Trophoblast cell (in vitro differentiated cells and primary cell): Measurements from ENCODE around the gene TNRC6C.

ENCODE experiments used
- DNase-seq, 2 donors: peaks; one replicate each; pipeline ENCODE4 v3.0.0-alpha.2; 2016
- H2AFZ ChIP-seq: 2 replicates; pipeline ENCODE4 v1.6.1; 2013; ENCODE audit warnings: low read length, moderate library complexity, mild to moderate bottlenecking; ENCODE audit not compliant: insufficient read depth, poor library complexity
- H2AK5ac ChIP-seq: 2 replicates; pipeline ENCODE4 v1.6.1; 2013; ENCODE audit warnings: mild to moderate bottlenecking, low read length
- H2BK120ac ChIP-seq: 2 replicates; pipeline ENCODE4 v1.6.1; 2013; ENCODE audit warnings: low read length, mild to moderate bottlenecking, moderate library complexity; ENCODE audit not compliant: insufficient read depth, poor library complexity
- H2BK12ac ChIP-seq: 2 replicates; pipeline ENCODE4 v1.6.1; 2013; ENCODE audit warnings: mild to moderate bottlenecking, low read length, moderate library complexity
- H2BK5ac ChIP-seq: 2 replicates; pipeline ENCODE4 v1.6.1; 2013; ENCODE audit warnings: low read length, low read depth, moderate library complexity, mild to moderate bottlenecking; ENCODE audit not compliant: poor library complexity
- H3K14ac ChIP-seq: 2 replicates; pipeline ENCODE4 v1.6.1; 2013; ENCODE audit warnings: mild to moderate bottlenecking, low read length
- H3K18ac ChIP-seq: 2 replicates; pipeline ENCODE4 v1.6.1; 2013; ENCODE audit warnings: mild to moderate bottlenecking, low read length
- H3K23ac ChIP-seq: 2 replicates; pipeline ENCODE4 v1.6.1; 2013; ENCODE audit warnings: low read length
- H3K27ac ChIP-seq: 2 replicates; pipeline ENCODE4 v1.5.1; 2013; ENCODE audit warnings: low read depth, mild to moderate bottlenecking, inconsistent platforms, low read length, moderate library complexity
- H3K27me3 ChIP-seq: 2 replicates; pipeline ENCODE4 v1.6.1; 2013; ENCODE audit warnings: inconsistent platforms, mild to moderate bottlenecking, low read length, moderate library complexity; ENCODE audit not compliant: insufficient read depth
- H3K36me3 ChIP-seq, 2 experiments: 1 replicate in 1 of 2; 2 replicates in 1 of 2; pipeline ENCODE4 v1.6.1; 2013; ENCODE audit warnings: low read length in 2 of 2, mild to moderate bottlenecking in 2 of 2, moderate library complexity in 1 of 2; ENCODE audit not compliant: insufficient read depth in 2 of 2, control insufficient read depth in 1 of 2
- H3K4ac ChIP-seq: 2 replicates; pipeline ENCODE4 v1.6.1; 2013; ENCODE audit warnings: low read depth, mild to moderate bottlenecking, low read length, moderate library complexity
- H3K4me1 ChIP-seq, 2 experiments: 1 replicate in 1 of 2; 2 replicates in 1 of 2; pipeline ENCODE4 v1.6.1; 2013; ENCODE audit warnings: low read length in 2 of 2, mild to moderate bottlenecking in 2 of 2, moderate library complexity in 1 of 2; ENCODE audit not compliant: insufficient read depth in 2 of 2, control insufficient read depth in 1 of 2
- H3K4me2 ChIP-seq: 2 replicates; pipeline ENCODE4 v1.6.1; 2013; ENCODE audit warnings: inconsistent platforms, mild to moderate bottlenecking, low read length, moderate library complexity
- H3K4me3 ChIP-seq: 2 replicates; pipeline ENCODE4 v1.5.1; 2013; ENCODE audit warnings: mild to moderate bottlenecking, low read depth, low read length, inconsistent platforms
- H3K79me1 ChIP-seq: one replicate; pipeline ENCODE4 v1.6.1; 2013; ENCODE audit warnings: low read length
- H3K79me2 ChIP-seq: 2 replicates; pipeline ENCODE4 v1.6.1; 2013; ENCODE audit warnings: low read length, mild to moderate bottlenecking; ENCODE audit not compliant: control insufficient read depth, insufficient read depth, poor library complexity
- H3K9ac ChIP-seq: 2 replicates; pipeline ENCODE4 v1.6.1; 2013; ENCODE audit warnings: mild to moderate bottlenecking, low read length
- H3K9me3 ChIP-seq: 2 replicates; pipeline ENCODE4 v1.6.1; 2013; ENCODE audit warnings: low read depth, mild to moderate bottlenecking, control low read depth, inconsistent platforms, low read length; ENCODE audit not compliant: insufficient read depth
- H4K12ac ChIP-seq: 2 replicates; pipeline ENCODE4 v1.6.1; 2013; ENCODE audit warnings: low read depth, mild to moderate bottlenecking, low read length, moderate library complexity
- H4K8ac ChIP-seq: 2 replicates; pipeline ENCODE4 v1.6.1; 2013; ENCODE audit warnings: low read depth, mild to moderate bottlenecking, low read length, moderate library complexity
- H4K91ac ChIP-seq: one replicate; pipeline ENCODE4 v1.6.1; 2013; ENCODE audit warnings: low read depth, mild to moderate bottlenecking, low read length, moderate library complexity
- WGBS: extraction: QIAGEN DNeasy Blood & Tissue Kit; methylation state at CpG from one replicate; pipeline ENCODE4 v1.1.7; 2013; ENCODE audit warnings: missing lambda C conversion rate; ENCODE audit not compliant: insufficient read length, insufficient coverage; ENCODE audit errors: extremely low coverage; 5-methylcytosine and 5-hydroxymethylcytosine counted together

TNRC6C gene

DNA sequence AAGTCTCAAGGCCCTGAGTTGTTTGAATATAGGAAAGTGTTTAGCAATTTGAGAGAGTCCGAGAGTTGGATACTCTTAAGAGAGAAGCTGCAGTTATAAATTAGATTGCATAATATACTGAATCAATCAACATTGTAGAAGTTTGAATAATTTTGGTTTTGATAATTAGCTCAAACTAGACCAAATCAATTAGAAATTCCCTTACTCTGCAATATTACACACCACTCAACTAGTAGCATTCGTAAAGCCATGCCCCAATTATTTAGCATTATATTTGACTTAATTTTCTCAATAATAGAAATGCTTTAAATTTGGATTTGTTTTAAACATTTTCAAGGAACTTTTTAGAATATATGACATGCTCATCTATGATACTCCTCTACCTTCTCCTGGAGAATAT lies 49.1 kb downstream of the TNRC6C start:
- no peak overlapping the region for H2BK120ac ChIP-seq
- H3K4me1 ChIP-seq = no peaks in the 10 kb centered on the region
- no peak overlapping the region for H2BK5ac ChIP-seq
- no peak overlapping the region for H3K9ac ChIP-seq
- no peak overlapping the region for H3K23ac ChIP-seq
- no peak overlapping the region for H2AK5ac ChIP-seq
- no peak overlapping the region for H4K8ac ChIP-seq
- H3K27ac ChIP-seq = no peak overlapping the region
- no peaks in the 10 kb centered on the region for H3K79me1 ChIP-seq
- no peak overlapping the region for H3K4ac ChIP-seq
- H3K27me3 ChIP-seq = no peaks in the 10 kb centered on the region
- H3K14ac ChIP-seq = no peak overlapping the region
- no CpG with 5 or more reads among the region's 2 CpGs for WGBS
- H3K79me2 ChIP-seq = no peaks in the 10 kb centered on the region
- H2BK12ac ChIP-seq = no peak overlapping the region
- H3K4me2 ChIP-seq = no peak overlapping the region
- no peak for DNase-seq
- H3K9me3 ChIP-seq = no peaks in the 10 kb centered on the region
- H3K18ac ChIP-seq = no peak overlapping the region
- no peak overlapping the region for H3K4me3 ChIP-seq
- H4K12ac ChIP-seq = no peak overlapping the region
- no peak overlapping the region for H4K91ac ChIP-seq
- peaks cover 0 to 3% of the 10 kb centered on the region in 2 experiments for H3K36me3 ChIP-seq
- H2AFZ ChIP-seq = no peak overlapping the region

DNA sequence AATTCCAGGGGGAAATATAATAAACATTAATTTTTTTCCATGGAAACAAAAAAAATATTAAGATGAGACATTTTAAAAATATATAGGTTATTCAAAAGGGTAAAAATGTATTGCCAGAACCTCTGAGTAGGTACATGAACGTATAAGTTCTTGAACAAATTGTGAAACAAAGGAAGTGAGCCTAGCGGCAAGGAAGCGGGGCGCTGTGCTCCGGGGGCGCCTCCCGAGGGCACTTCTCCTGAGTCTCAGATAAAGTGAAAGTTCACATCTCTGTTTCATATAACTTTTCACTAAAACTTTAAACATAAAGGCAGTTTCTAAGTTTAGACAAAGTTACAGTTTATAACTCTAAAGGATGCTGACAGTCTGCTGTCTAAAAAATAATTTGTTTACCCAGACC lies 52.3 kb downstream of the TNRC6C start:
- Histone ChIP-seq H3K4me1 (no peaks in the 10 kb centered on the region), H3K36me3 (peaks cover 0 to 3% of the 10 kb centered on the region in 2 experiments), H3K9me3 (no peaks in the 10 kb centered on the region), H3K79me1 (no peaks in the 10 kb centered on the region), H2BK12ac (no peak overlapping the region), H3K9ac (no peak overlapping the region), H3K79me2 (no peaks in the 10 kb centered on the region), H3K4me2 (no peak overlapping the region), H4K12ac (no peak overlapping the region), H3K23ac (no peak overlapping the region), H2AK5ac (no peak overlapping the region), H3K4ac (no peak overlapping the region), H3K27me3 (no peaks in the 10 kb centered on the region), H3K18ac (no peak overlapping the region), H3K4me3 (no peak overlapping the region), H3K14ac (no peak overlapping the region), H3K27ac (no peak overlapping the region), H2BK5ac (no peak overlapping the region), H4K91ac (no peak overlapping the region), H4K8ac (no peak overlapping the region), H2AFZ (no peak overlapping the region), H2BK120ac (no peak overlapping the region)
- WGBS = no CpG with 5 or more reads among the region's 7 CpGs
- no peak for DNase-seq

DNA sequence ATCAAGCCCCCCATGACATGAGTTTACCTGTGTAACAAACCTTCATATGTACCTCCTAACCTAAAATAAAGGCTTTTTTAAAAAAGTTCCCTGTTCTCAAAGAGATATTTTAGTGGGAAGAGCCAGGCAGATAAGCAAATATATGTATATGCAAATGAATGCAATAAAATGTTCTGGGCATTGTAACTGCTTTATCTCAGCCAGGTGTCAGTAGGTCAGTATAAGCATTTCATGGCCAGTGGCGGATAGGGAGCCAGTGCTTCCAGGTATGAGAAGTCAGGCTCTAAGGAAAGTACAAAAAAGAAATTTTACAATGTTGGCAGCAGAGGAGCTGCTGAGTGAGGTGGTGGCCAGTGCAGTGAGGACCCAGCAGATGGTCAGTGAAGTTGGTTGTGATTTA lies 53.9 kb downstream of the TNRC6C start:
- DNase-seq = no peak
- Histone ChIP-seq H3K27me3 (no peaks in the 10 kb centered on the region), H3K36me3 (peaks cover 0 to 3% of the 10 kb centered on the region in 2 experiments), H2AFZ (no peak overlapping the region), H2BK5ac (no peak overlapping the region), H3K18ac (no peak overlapping the region), H3K9me3 (no peaks in the 10 kb centered on the region), H2BK120ac (no peak overlapping the region), H3K14ac (no peak overlapping the region), H2AK5ac (no peak overlapping the region), H4K12ac (no peak overlapping the region), H3K79me1 (no peaks in the 10 kb centered on the region), H2BK12ac (no peak overlapping the region), H3K79me2 (no peaks in the 10 kb centered on the region), H3K4me1 (no peaks in the 10 kb centered on the region), H3K4ac (no peak overlapping the region), H3K27ac (no peak overlapping the region), H4K91ac (no peak overlapping the region), H3K9ac (no peak overlapping the region), H3K23ac (no peak overlapping the region), H3K4me2 (no peak overlapping the region), H3K4me3 (no peak overlapping the region), H4K8ac (no peak overlapping the region)
- WGBS = no CpG with 5 or more reads among the region's 1 CpG

DNA sequence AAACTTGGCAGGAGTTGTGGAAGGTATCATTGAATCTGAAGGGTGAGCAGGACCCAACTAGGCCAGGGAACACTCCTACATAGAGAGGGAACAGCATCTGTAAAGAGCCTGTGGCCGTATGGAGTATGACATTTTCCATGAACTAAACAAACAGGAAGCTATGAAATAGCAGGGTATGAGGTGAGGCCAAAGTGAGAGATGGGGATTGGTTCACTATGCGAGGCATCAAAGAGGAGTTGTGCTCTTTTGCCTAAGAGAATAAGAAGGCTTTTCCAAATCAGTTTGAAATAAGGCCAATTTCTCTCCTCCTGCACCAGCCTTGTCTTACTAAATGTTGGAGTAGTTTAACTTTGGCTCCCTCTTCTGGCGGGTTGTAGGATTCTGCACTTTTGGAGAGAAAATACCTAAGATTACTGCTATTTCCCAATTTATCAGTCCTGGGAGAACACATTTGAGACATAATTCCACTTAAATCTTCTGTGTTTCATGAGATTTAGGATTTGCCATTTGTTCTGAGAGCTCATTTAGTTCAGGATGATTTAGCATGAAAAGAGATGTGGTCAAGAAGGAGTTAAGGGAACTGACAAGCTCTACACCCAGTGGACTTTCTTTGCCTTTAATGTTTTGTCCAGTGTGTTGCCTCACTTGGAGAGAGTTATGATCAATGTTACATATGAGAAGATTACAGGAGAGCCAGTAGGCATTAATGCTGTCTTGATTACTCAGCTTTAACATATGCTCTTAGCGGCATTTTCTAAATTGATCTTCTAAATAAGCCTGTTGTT lies 55.4 kb downstream of the TNRC6C start:
- Histone ChIP-seq H3K4me2 (no peak overlapping the region), H2AK5ac (no peak overlapping the region), H2BK5ac (no peak overlapping the region), H4K91ac (no peak overlapping the region), H4K8ac (no peak overlapping the region), H3K36me3 (peaks cover 0 to 3% of the 10 kb centered on the region in 2 experiments), H3K9me3 (no peaks in the 10 kb centered on the region), H2BK120ac (no peak overlapping the region), H4K12ac (no peak overlapping the region), H3K27ac (no peak overlapping the region), H3K27me3 (no peaks in the 10 kb centered on the region), H3K14ac (no peak overlapping the region), H3K9ac (no peak overlapping the region), H2BK12ac (no peak overlapping the region), H3K4me1 (no peaks in the 10 kb centered on the region), H3K79me1 (no peaks in the 10 kb centered on the region), H3K23ac (no peak overlapping the region), H3K4ac (no peak overlapping the region), H3K79me2 (no peaks in the 10 kb centered on the region), H3K18ac (no peak overlapping the region), H3K4me3 (no peak overlapping the region), H2AFZ (no peak overlapping the region)
- no CpG with 5 or more reads among the region's 4 CpGs for WGBS
- peak; percentile 48 to 88 for DNase-seq
